NCI-H446 (cell line): ENCODE measurements around the gene ECHDC3.
A peak's percentile ranks its signal among the peaks of the same experiment; 100 is the strongest.
"Not testable (repeated sequence)": the region's sequence is repeated elsewhere in the genome, so short reads cannot be mapped to it uniquely, and the experiment has no call there.

Experiments
- DNase-seq, 2 experiments: peaks; one replicate each; lab custom pipeline; 2025; lab: John Stamatoyannopoulos, UW

Gene ECHDC3

GRCh38 chr10:11742009-11742778 is at the start of gene ECHDC3:
ECHDC3 (plus strand) TSS chr10:11742382; CDS start chr10:11742577, 195 bp downstream.
- DNase-seq = peak; percentile 2 to 52

GRCh38 chr10:11693376-11693775 is 48.8 kb upstream of the ECHDC3 start:
- no peak for DNase-seq

- DNase-seq = no peak
Measured at GRCh38 chr10:11695779-11696178, 46.4 kb upstream of the ECHDC3 start.

- no peak for DNase-seq
Measured at GRCh38 chr10:11697718-11698527, 44.3 kb upstream of the ECHDC3 start.

GRCh38 chr10:11698691-11699549 is 43.3 kb upstream of the ECHDC3 start:
- no peak for DNase-seq

GRCh38 chr10:11699550-11700097 is 42.6 kb upstream of the ECHDC3 start:
- DNase-seq = no peak

- no peak for DNase-seq
Measured at GRCh38 chr10:11700539-11700938, 41.6 kb upstream of the ECHDC3 start.

GRCh38 chr10:11701451-11702095 is 40.6 kb upstream of the ECHDC3 start:
- no peak for DNase-seq

GRCh38 chr10:11702264-11702663 is 39.9 kb upstream of the ECHDC3 start:
- no peak for DNase-seq

GRCh38 chr10:11704092-11704491 is 38.1 kb upstream of the ECHDC3 start:
- DNase-seq = no peak

- no peak for DNase-seq
Measured at GRCh38 chr10:11705722-11706121, 36.5 kb upstream of the ECHDC3 start.

GRCh38 chr10:11706895-11707567 is 35.2 kb upstream of the ECHDC3 start:
- DNase-seq = no peak

GRCh38 chr10:11707624-11708350 is 34.4 kb upstream of the ECHDC3 start:
- peak in 1 of 2 experiments; percentile 55 for DNase-seq

GRCh38 chr10:11708801-11709200 is 33.4 kb upstream of the ECHDC3 start:
- DNase-seq = not testable (repeated sequence)

GRCh38 chr10:11712744-11713143 is 29.4 kb upstream of the ECHDC3 start:
- no peak for DNase-seq

- DNase-seq = no peak
Measured at GRCh38 chr10:11713186-11713743, 28.9 kb upstream of the ECHDC3 start.

GRCh38 chr10:11713963-11714362 is 28.2 kb upstream of the ECHDC3 start:
- no peak for DNase-seq

GRCh38 chr10:11714750-11715365 is 27.3 kb upstream of the ECHDC3 start:
- DNase-seq = no peak

GRCh38 chr10:11715815-11716494 is 26.2 kb upstream of the ECHDC3 start:
- DNase-seq = no peak
